Right lobe of liver (tissue), 4 donors: Measurements from ENCODE around the gene PRICKLE3.

Experiments used
- CTCF ChIP-seq, 4 donors: fragments of 200-600 bp in 3 of 4; fragments of 450-650 bp in 1 of 4; IDR thresholded peaks; one replicate each; pipeline versions ENCODE4 v1.5.1 to v1.8.0; 2016 to 2022; ENCODE audit warnings: antibody characterized with exemption in 4 of 4, mild to moderate bottlenecking in 2 of 4
- POLR2A ChIP-seq: fragments of 450-650 bp; IDR thresholded peaks from one replicate; pipeline ENCODE4 v1.6.1; 2017; ENCODE audit warnings: antibody characterized with exemption, mild to moderate bottlenecking
- donor health status: DM: no; HTN: no; CAD: no.
- donor health status: DM: no; HTN: no; CAD: no.
- donor health status: DM: no; HTN: yes; CAD: no.

- TF ChIP-seq CTCF (IDR thresholded peaks at IDR 0.05): no peak
- TF ChIP-seq POLR2A: no peak
Observed at GRCh38 chrX:49232525-49232924, 46.4 kb upstream of the PRICKLE3 start.
